SW 1271 (cell line): Measurements from ENCODE around the gene RGS13.
"Not testable (repeated sequence)": the region's sequence is repeated elsewhere in the genome, so short reads cannot be mapped to it uniquely, and the experiment has no call there.

ENCODE experiments used
- DNase-seq, 2 experiments: peaks; one replicate each; lab custom pipeline; 2025; lab: John Stamatoyannopoulos, UW

Gene RGS13

GRCh38 chr1:192678099-192678498 is 42.2 kb downstream of the RGS13 start:
- DNase-seq: no peak

GRCh38 chr1:192682335-192682734 is 46.4 kb downstream of the RGS13 start:
- no peak for DNase-seq

GRCh38 chr1:192683081-192683480 is 47.1 kb downstream of the RGS13 start:
- DNase-seq: not testable (repeated sequence)

GRCh38 chr1:192689459-192689858 is 53.5 kb downstream of the RGS13 start:
- no peak for DNase-seq

- DNase-seq: no peak
These were observed 55.1 kb downstream of the RGS13 start for GRCh38 chr1:192691041-192691440.

GRCh38 chr1:192696082-192696481 is 60.1 kb downstream of the RGS13 start:
- no peak for DNase-seq

- DNase-seq: no peak
These were observed 61.8 kb downstream of the RGS13 start for GRCh38 chr1:192697771-192698170.

GRCh38 chr1:192698731-192699130 is 62.8 kb downstream of the RGS13 start:
- no peak for DNase-seq

- peak in 1 of 2 experiments; percentile 10 for DNase-seq
These were observed 64.9 kb downstream of the RGS13 start for GRCh38 chr1:192700834-192701271.

- peak in 1 of 2 experiments; percentile 7 for DNase-seq
These were observed 66.4 kb downstream of the RGS13 start for GRCh38 chr1:192702212-192702902.

- no peak for DNase-seq
These were observed 67.6 kb downstream of the RGS13 start for GRCh38 chr1:192703283-192704206.

GRCh38 chr1:192705510-192705909 is 69.6 kb downstream of the RGS13 start:
- no peak for DNase-seq

- DNase-seq: no peak
These were observed 71.0 kb downstream of the RGS13 start for GRCh38 chr1:192706936-192707335.

- no peak for DNase-seq
These were observed 72.1 kb downstream of the RGS13 start for GRCh38 chr1:192707978-192708547.

GRCh38 chr1:192709544-192709943 is 73.6 kb downstream of the RGS13 start:
- no peak for DNase-seq
